ENCODE measurements around the gene MEIS2.
A peak's percentile ranks its signal among the peaks of the same experiment; 100 is the strongest.

Gene MEIS2

DNA sequence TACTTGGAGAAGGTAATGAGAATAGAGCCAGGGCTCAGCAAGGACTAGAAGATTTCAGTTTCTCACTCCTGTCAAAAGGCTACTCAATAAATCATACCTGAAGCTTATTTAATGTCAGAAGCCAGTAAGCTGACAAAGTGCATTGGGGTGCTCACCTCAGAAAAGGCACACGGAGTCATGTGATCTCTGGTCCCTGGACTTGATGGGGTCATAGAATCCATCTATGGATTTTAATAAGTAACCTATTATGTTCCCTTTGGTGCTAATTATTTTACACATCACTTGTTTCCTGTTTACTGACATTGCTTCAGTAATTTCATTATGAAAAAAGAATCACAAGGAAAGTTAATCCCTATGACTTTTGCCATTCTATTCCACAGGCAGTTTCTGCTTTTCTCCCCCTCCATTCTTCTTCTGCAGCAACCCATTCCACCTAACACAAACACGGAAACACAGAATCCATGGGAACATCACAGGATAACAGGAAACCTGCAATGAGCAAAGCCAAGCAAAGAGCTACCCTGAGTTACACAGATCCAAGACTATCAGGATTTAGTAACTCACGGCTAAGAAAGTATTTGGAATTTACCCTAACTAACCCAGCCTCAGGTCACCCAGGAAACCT is 159.6 kb downstream of the MEIS2 start:
- no peak overlapping the region for H3K4me3 Mint-ChIP-seq
- H3K4me1 Mint-ChIP-seq = peaks cover 10% of the 10 kb centered on the region
- H3K27me3 Mint-ChIP-seq (ENCODE audit: low read depth) = no peaks in the 10 kb centered on the region
- H3K36me3 Mint-ChIP-seq (ENCODE audit: low read depth) = peaks cover 80% of the 10 kb centered on the region
- H3K9me3 Mint-ChIP-seq = no peaks in the 10 kb centered on the region
- H3K27ac Mint-ChIP-seq = peak overlapping the region in 2 of 3 experiments; percentile 21 to 77
- TF ChIP-seq, protein P1, sequence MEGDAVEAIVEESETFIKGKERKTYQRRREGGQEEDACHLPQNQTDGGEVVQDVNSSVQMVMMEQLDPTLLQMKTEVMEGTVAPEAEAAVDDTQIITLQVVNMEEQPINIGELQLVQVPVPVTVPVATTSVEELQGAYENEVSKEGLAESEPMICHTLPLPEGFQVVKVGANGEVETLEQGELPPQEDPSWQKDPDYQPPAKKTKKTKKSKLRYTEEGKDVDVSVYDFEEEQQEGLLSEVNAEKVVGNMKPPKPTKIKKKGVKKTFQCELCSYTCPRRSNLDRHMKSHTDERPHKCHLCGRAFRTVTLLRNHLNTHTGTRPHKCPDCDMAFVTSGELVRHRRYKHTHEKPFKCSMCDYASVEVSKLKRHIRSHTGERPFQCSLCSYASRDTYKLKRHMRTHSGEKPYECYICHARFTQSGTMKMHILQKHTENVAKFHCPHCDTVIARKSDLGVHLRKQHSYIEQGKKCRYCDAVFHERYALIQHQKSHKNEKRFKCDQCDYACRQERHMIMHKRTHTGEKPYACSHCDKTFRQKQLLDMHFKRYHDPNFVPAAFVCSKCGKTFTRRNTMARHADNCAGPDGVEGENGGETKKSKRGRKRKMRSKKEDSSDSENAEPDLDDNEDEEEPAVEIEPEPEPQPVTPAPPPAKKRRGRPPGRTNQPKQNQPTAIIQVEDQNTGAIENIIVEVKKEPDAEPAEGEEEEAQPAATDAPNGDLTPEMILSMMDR (IDR thresholded peaks at IDR 0.05; ENCODE audit: unreplicated experiment in 3 of 3) = no peak

- no peak overlapping the region for H3K4me3 Mint-ChIP-seq
- peak overlapping the region in 2 of 3 experiments; percentile 32 to 77 for H3K27ac Mint-ChIP-seq
- no peaks in the 10 kb centered on the region for H3K27me3 Mint-ChIP-seq (ENCODE audit: low read depth)
- no peaks in the 10 kb centered on the region for H3K9me3 Mint-ChIP-seq
- peaks cover 10% of the 10 kb centered on the region for H3K4me1 Mint-ChIP-seq
- H3K36me3 Mint-ChIP-seq (ENCODE audit: low read depth) = peaks cover 76% of the 10 kb centered on the region
- TF ChIP-seq, protein P1 (IDR thresholded peaks at IDR 0.05; ENCODE audit: unreplicated experiment in 3 of 3) = no peak
These were observed 160.1 kb downstream of the MEIS2 start for GRCh38 chr15:36940219-36940618.

- H3K27me3 Mint-ChIP-seq (ENCODE audit: low read depth) = no peaks in the 10 kb centered on the region
- peaks cover 19% of the 10 kb centered on the region for H3K4me1 Mint-ChIP-seq
- H3K36me3 Mint-ChIP-seq (ENCODE audit: low read depth) = peaks cover 69% of the 10 kb centered on the region
- H3K9me3 Mint-ChIP-seq = no peaks in the 10 kb centered on the region
- no peak overlapping the region for H3K4me3 Mint-ChIP-seq
- H3K27ac Mint-ChIP-seq = peak overlapping the region in 1 of 3 experiments; percentile 18
- TF ChIP-seq, protein P1 (IDR thresholded peaks at IDR 0.05; ENCODE audit: unreplicated experiment in 3 of 3) = no peak
These were observed 161.6 kb downstream of the MEIS2 start for GRCh38 chr15:36938764-36939163.

DNA sequence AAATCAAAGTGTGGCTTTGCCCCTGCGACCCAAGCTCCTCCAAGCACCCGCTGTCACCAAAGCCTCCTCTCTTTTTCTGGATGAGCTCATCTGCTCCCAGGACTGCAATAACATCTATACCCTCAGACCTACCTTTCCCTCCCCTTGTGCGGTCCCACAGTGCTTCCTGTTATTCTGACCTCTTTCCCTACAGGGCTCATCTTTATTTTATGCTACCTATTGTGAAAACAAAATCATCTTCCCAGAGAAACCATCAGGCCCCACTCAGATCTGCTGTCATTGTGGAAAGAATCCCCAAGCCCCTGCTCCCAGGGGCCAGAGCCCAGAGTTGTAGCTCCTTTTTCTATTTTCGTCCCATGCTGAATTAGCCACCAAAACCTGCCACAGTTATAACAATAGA is 162.2 kb downstream of the MEIS2 start:
- peaks cover 70% of the 10 kb centered on the region for H3K36me3 Mint-ChIP-seq (ENCODE audit: low read depth)
- TF ChIP-seq, protein P1 (IDR thresholded peaks at IDR 0.05; ENCODE audit: unreplicated experiment in 3 of 3) = no peak

DNA sequence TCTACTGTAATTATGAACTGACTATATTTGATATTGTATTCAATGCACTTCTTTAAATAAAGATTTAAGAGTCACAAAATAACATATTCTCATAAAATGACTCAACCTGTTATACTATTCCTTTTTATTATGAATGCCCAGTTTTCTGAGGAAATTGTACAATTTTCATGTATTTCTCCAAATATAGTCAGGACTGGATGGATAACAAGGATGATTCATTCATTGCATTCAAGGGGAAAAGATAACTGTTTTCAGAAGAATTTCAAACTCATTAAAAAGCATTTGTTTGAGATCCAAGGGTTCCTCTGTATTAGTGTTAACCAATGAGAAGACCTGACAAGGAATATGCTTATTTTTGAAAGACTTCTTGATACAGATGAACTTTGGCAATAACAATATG is 163.7 kb downstream of the MEIS2 start:
- peaks cover 70% of the 10 kb centered on the region for H3K36me3 Mint-ChIP-seq (ENCODE audit: low read depth)
- peaks cover 19% of the 10 kb centered on the region for H3K4me1 Mint-ChIP-seq
- H3K27me3 Mint-ChIP-seq (ENCODE audit: low read depth) = no peaks in the 10 kb centered on the region
- no peak overlapping the region for H3K4me3 Mint-ChIP-seq
- peak overlapping the region in 1 of 3 experiments; percentile 18 for H3K27ac Mint-ChIP-seq
- no peaks in the 10 kb centered on the region for H3K9me3 Mint-ChIP-seq
- TF ChIP-seq, protein P1 (IDR thresholded peaks at IDR 0.05; ENCODE audit: unreplicated experiment in 3 of 3) = no peak

More for the DNA sequence above, 162.2 kb downstream of the MEIS2 start:
- Mint-ChIP-seq H3K9me3 (no peaks in the 10 kb centered on the region), H3K27me3 (ENCODE audit: low read depth) (no peaks in the 10 kb centered on the region), H3K4me3 (no peak overlapping the region), H3K27ac (peak overlapping the region in 2 of 3 experiments; percentile 14 to 40), H3K4me1 (peaks cover 19% of the 10 kb centered on the region)

All from nephron (organoid).